Neuronal stem cell (in vitro differentiated cells): Measurements from ENCODE around the gene TMEM145.
A peak's percentile ranks its signal among the peaks of the same experiment; 100 is the strongest.

ENCODE experiments used
- DNase-seq: peaks from one replicate; pipeline ENCODE4 v3.0.0-alpha.2; 2013; ENCODE audit warnings: low spot score
- H2AFZ ChIP-seq: one replicate; pipeline ENCODE4 v1.6.1; 2013; ENCODE audit warnings: mild to moderate bottlenecking, low read length, inconsistent platforms
- H2AK5ac ChIP-seq: 2 replicates; pipeline ENCODE4 v1.6.1; 2013; ENCODE audit warnings: low read depth, mild to moderate bottlenecking, inconsistent platforms, low read length, moderate library complexity, mixed read lengths
- H2BK120ac ChIP-seq: 2 replicates; pipeline ENCODE4 v1.6.1; 2013; ENCODE audit warnings: low read depth, mild to moderate bottlenecking, inconsistent platforms, low read length, moderate library complexity, mixed read lengths
- H2BK12ac ChIP-seq: one replicate; pipeline ENCODE4 v1.6.1; 2013; ENCODE audit warnings: low read length, inconsistent platforms
- H2BK15ac ChIP-seq: 2 replicates; pipeline ENCODE4 v1.6.1; 2013; ENCODE audit warnings: mild to moderate bottlenecking, low read length, inconsistent platforms, mixed read lengths
- H2BK5ac ChIP-seq: one replicate; pipeline ENCODE4 v1.6.1; 2013; ENCODE audit warnings: inconsistent platforms, mild to moderate bottlenecking, low read length, moderate library complexity
- H3K14ac ChIP-seq: one replicate; pipeline ENCODE4 v1.6.1; 2013; ENCODE audit warnings: low read length, inconsistent platforms
- H3K18ac ChIP-seq: 2 replicates; pipeline ENCODE4 v1.6.1; 2013; ENCODE audit warnings: low read length, inconsistent platforms
- H3K23ac ChIP-seq: 2 replicates; pipeline ENCODE4 v1.6.1; 2013; ENCODE audit warnings: low read depth, mild to moderate bottlenecking, mixed read lengths, low read length, inconsistent platforms; ENCODE audit not compliant: poor library complexity
- H3K27ac ChIP-seq: replicated peaks from 3 replicates; pipeline ENCODE4 v1.5.1; 2013; ENCODE audit warnings: low read length, inconsistent platforms
- H3K27me3 ChIP-seq, 3 experiments: 2 replicates each; pipeline ENCODE4 v1.6.1; 2013; ENCODE audit warnings: low read length in 3 of 3, mild to moderate bottlenecking in 2 of 3, inconsistent platforms in 1 of 3, low read depth in 1 of 3, mixed read lengths in 1 of 3, moderate library complexity in 1 of 3; ENCODE audit not compliant: control insufficient read depth in 3 of 3, insufficient read depth in 3 of 3
- H3K36me3 ChIP-seq, 2 donors: replicated peaks in 1 of 2; 2 replicates each; pipeline ENCODE4 v1.6.1; 2013; ENCODE audit warnings: low read length in 2 of 2; ENCODE audit not compliant: control insufficient read depth in 2 of 2, insufficient read depth in 2 of 2
- H3K4ac ChIP-seq: 2 replicates; pipeline ENCODE4 v1.6.1; 2013; ENCODE audit warnings: inconsistent platforms, mild to moderate bottlenecking, low read length, moderate library complexity
- H3K4me1 ChIP-seq, 2 donors: 1 replicate in 1 of 2; 2 replicates in 1 of 2; pipeline ENCODE4 v1.6.1; 2013; ENCODE audit warnings: low read length in 2 of 2, low read depth in 1 of 2; ENCODE audit not compliant: control insufficient read depth in 2 of 2, insufficient read depth in 1 of 2
- H3K4me2 ChIP-seq: one replicate; pipeline ENCODE4 v1.6.1; 2013; ENCODE audit warnings: mild to moderate bottlenecking, low read length, inconsistent platforms; ENCODE audit not compliant: insufficient read depth, poor library complexity, severe bottlenecking
- H3K4me3 ChIP-seq, 2 donors: 2 replicates each; pipeline ENCODE4 v1.5.1; 2013; ENCODE audit warnings: low read length in 2 of 2, mild to moderate bottlenecking in 2 of 2, inconsistent platforms in 1 of 2, moderate library complexity in 1 of 2
- H3K79me1 ChIP-seq: one replicate; pipeline ENCODE4 v1.6.1; 2013; ENCODE audit warnings: low read depth, mild to moderate bottlenecking, inconsistent platforms, low read length, moderate library complexity
- H3K9ac ChIP-seq: one replicate; pipeline ENCODE4 v1.6.1; 2013; ENCODE audit warnings: mild to moderate bottlenecking, low read depth, low read length, inconsistent platforms; ENCODE audit not compliant: poor library complexity
- H3K9me3 ChIP-seq, 2 donors: replicated peaks in 1 of 2; 2 replicates each; pipeline versions ENCODE3 to v1.6.1; 2013; ENCODE audit warnings: low read length in 2 of 2, mild to moderate bottlenecking in 2 of 2, inconsistent platforms in 1 of 2, low read depth in 1 of 2, mixed read lengths in 1 of 2, moderate library complexity in 1 of 2; ENCODE audit not compliant: control insufficient read depth in 2 of 2, insufficient read depth in 1 of 2
- H4K8ac ChIP-seq: one replicate; pipeline ENCODE4 v1.6.1; 2013; ENCODE audit warnings: low read depth, mild to moderate bottlenecking, inconsistent platforms, low read length, moderate library complexity
- H4K91ac ChIP-seq: one replicate; pipeline ENCODE4 v1.6.1; 2013; ENCODE audit warnings: low read length, low read depth, mild to moderate bottlenecking, inconsistent platforms; ENCODE audit not compliant: poor library complexity
- whole genome bisulfite sequencing, 2 donors: extraction: QIAGEN DNeasy Blood & Tissue Kit; methylation state at CpG; one replicate each; pipeline ENCODE4 v1.1.7; 2013; ENCODE audit warnings: missing lambda C conversion rate in 2 of 2, mixed read lengths in 1 of 2; ENCODE audit not compliant: insufficient read length in 2 of 2, insufficient replicate concordance in 1 of 2; ENCODE audit errors: extremely low coverage in 2 of 2; 5-methylcytosine and 5-hydroxymethylcytosine counted together

Gene TMEM145

DNA sequence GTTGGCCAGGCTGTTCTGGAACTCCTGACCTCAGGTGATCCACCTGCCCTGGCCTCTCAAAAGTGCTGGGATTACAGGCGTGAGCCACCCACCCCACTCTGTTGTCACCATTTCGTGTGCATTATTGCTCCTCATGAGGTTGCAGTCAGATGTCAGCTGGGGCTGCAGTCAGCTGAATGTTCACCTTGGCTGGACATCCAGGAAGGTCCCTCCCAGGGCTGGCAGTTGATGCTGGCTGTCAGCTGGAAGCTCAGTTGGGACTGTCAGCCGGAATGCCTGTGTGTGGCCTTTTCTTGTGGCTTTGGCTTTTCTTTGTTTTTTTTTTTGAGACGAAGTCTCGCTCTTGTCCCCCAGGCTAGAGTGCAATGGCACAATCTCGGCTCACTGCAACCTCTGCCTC is 18.9 kb downstream of the TMEM145 start:
- no peak overlapping the region for H3K23ac ChIP-seq
- H3K27ac ChIP-seq = no peak overlapping the region
- no peaks in the 10 kb centered on the region for H3K9me3 ChIP-seq
- H3K79me1 ChIP-seq = peaks cover 15% of the 10 kb centered on the region
- H4K8ac ChIP-seq = no peak overlapping the region
- H3K4ac ChIP-seq = no peak overlapping the region
- H2BK5ac ChIP-seq = no peak overlapping the region
- no peak overlapping the region for H2BK120ac ChIP-seq
- no peak overlapping the region for H3K18ac ChIP-seq
- H3K27me3 ChIP-seq = no peaks in the 10 kb centered on the region
- H2BK15ac ChIP-seq = no peak overlapping the region
- H3K4me1 ChIP-seq = peaks cover 0 to 3% of the 10 kb centered on the region in 2 donors
- no peak for DNase-seq
- H3K4me2 ChIP-seq = no peak overlapping the region
- H3K14ac ChIP-seq = no peak overlapping the region
- H3K4me3 ChIP-seq = no peak overlapping the region
- no CpG with 5 or more reads among the region's 6 CpGs for WGBS, 2 donors
- no peak overlapping the region for H4K91ac ChIP-seq
- peaks cover 6 to 28% of the 10 kb centered on the region in 2 donors for H3K36me3 ChIP-seq
- H2AK5ac ChIP-seq = no peak overlapping the region
- H3K9ac ChIP-seq = peak overlapping the region; percentile 4
- no peak overlapping the region for H2BK12ac ChIP-seq
- no peak overlapping the region for H2AFZ ChIP-seq

- Histone ChIP-seq H3K9ac (no peak overlapping the region), H2BK15ac (no peak overlapping the region), H2BK5ac (no peak overlapping the region), H3K79me1 (peaks cover 15% of the 10 kb centered on the region), H3K4ac (no peak overlapping the region), H2BK12ac (no peak overlapping the region), H3K23ac (no peak overlapping the region), H2AK5ac (no peak overlapping the region), H4K8ac (no peak overlapping the region), H4K91ac (no peak overlapping the region), H3K4me3 (no peak overlapping the region), H3K27me3 (no peaks in the 10 kb centered on the region), H3K18ac (no peak overlapping the region), H3K14ac (no peak overlapping the region), H3K9me3 (no peaks in the 10 kb centered on the region), H3K27ac (no peak overlapping the region), H3K36me3 (peaks cover 7 to 35% of the 10 kb centered on the region in 2 donors), H3K4me1 (no peaks in the 10 kb centered on the region), H2BK120ac (no peak overlapping the region), H3K4me2 (no peak overlapping the region), H2AFZ (no peak overlapping the region)
- no peak for DNase-seq
- no CpG with 5 or more reads among the region's 3 CpGs for WGBS, 2 donors
Observed at GRCh38 chr19:42333018-42333417, 19.9 kb downstream of the TMEM145 start.

DNA sequence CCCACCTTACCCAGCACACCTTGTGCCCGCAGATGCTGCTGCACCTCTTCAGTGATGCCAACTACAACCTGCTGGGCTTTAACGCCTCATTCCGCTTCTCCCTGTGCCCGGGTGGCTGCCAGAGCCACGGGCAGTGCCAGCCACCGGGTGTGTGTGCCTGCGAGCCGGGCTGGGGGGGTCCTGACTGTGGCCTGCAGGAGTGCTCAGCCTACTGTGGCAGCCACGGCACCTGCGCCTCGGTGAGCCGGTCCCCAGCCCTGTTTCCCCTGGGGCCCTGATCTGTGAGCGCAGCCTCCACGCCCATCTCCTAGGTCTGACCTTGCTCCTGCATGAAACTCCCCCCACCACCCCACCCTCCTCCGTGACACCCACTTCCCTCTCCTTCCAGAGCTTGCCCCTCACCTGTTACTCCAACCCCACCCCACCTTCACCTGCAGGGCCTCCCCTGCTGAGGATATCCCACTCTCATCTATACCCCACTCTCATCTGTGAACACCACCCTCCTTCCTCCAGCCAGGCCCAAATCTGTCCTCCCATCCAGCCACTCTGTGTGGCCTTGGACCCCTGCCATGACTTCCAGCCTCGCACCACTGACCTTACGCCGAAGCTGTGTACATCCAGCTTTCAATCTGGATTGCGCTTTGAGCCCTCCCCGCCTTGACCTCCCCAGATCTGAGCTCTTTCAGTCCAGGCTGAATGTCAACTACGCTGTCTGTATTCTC is 21.0 kb downstream of the TMEM145 start:
- no CpG with 5 or more reads among the region's 21 CpGs for WGBS, 2 donors
- peaks cover 13% of the 10 kb centered on the region for H3K79me1 ChIP-seq
- H3K4me1 ChIP-seq = no peaks in the 10 kb centered on the region
- no peak overlapping the region for H3K9ac ChIP-seq
- H3K27ac ChIP-seq = no peak overlapping the region
- no peak overlapping the region for H3K18ac ChIP-seq
- no peak overlapping the region for H2BK12ac ChIP-seq
- H3K14ac ChIP-seq = peak overlapping the region; percentile 56
- no peak overlapping the region for H3K4ac ChIP-seq
- DNase-seq = no peak
- no peak overlapping the region for H2BK15ac ChIP-seq
- no peak overlapping the region for H3K23ac ChIP-seq
- no peak overlapping the region for H3K4me2 ChIP-seq
- H2BK5ac ChIP-seq = no peak overlapping the region
- H4K8ac ChIP-seq = no peak overlapping the region
- no peaks in the 10 kb centered on the region for H3K9me3 ChIP-seq
- no peaks in the 10 kb centered on the region for H3K27me3 ChIP-seq
- H3K36me3 ChIP-seq = peaks cover 7 to 40% of the 10 kb centered on the region in 2 donors
- H3K4me3 ChIP-seq = no peak overlapping the region
- H2BK120ac ChIP-seq = no peak overlapping the region
- H4K91ac ChIP-seq = no peak overlapping the region
- H2AK5ac ChIP-seq = no peak overlapping the region
- no peak overlapping the region for H2AFZ ChIP-seq

DNA sequence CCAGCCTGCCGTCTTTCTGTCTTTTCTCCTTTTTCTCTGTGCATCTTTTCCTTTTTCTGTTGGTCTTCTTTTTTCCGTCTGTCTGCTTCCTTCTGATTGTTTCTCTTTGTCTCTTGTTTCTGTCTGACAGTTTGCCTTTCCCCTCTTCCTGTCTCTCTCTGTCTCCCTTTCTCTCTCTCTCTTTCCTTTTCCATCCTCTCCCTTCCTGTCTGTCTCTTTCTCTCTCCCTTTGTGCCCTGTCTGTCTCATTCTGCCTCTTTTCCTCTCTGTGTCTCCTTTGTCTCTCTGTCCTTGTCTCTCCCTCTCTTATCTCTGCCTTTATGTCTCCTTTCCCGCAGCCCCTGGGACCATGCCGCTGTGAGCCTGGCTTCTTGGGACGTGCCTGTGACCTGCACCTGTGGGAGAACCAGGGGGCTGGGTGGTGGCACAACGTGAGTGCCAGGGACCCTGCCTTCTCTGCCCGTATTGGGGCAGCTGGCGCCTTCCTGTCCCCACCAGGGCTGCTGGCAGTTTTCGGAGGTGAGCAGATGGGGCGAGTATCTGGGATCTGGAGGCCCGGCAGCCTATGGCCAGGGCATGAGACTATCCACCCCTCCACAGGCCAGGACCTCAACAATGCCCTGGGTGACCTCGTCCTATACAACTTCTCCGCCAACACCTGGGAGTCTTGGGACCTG is 21.7 kb downstream of the TMEM145 start:
- peaks cover 13% of the 10 kb centered on the region for H3K79me1 ChIP-seq
- H3K36me3 ChIP-seq = peaks cover 7 to 45% of the 10 kb centered on the region in 2 donors
- H3K4me1 ChIP-seq = no peaks in the 10 kb centered on the region
- H2BK120ac ChIP-seq = no peak overlapping the region
- H3K27me3 ChIP-seq = no peaks in the 10 kb centered on the region
- no peak overlapping the region for H2BK15ac ChIP-seq
- H3K9ac ChIP-seq = no peak overlapping the region
- no peak overlapping the region for H3K4me2 ChIP-seq
- no peak overlapping the region for H2BK5ac ChIP-seq
- H3K4me3 ChIP-seq = no peak overlapping the region
- no peaks in the 10 kb centered on the region for H3K9me3 ChIP-seq
- no peak overlapping the region for H3K27ac ChIP-seq
- no peak overlapping the region for H2AK5ac ChIP-seq
- no peak overlapping the region for H3K23ac ChIP-seq
- no peak overlapping the region for H3K18ac ChIP-seq
- no CpG with 5 or more reads among the region's 13 CpGs for WGBS, 2 donors
- no peak overlapping the region for H4K8ac ChIP-seq
- H4K91ac ChIP-seq = no peak overlapping the region
- H3K14ac ChIP-seq = no peak overlapping the region
- DNase-seq = no peak
- no peak overlapping the region for H3K4ac ChIP-seq
- no peak overlapping the region for H2BK12ac ChIP-seq
- no peak overlapping the region for H2AFZ ChIP-seq
